Esophagus squamous epithelium (tissue), 4 donors: ENCODE measurements around the gene FRMD1.

Experiments used
- POLR2A ChIP-seq, 4 donors: fragments of 450-650 bp; IDR thresholded peaks; one replicate each; pipeline ENCODE4 v1.6.1; 2017; ENCODE audit warnings: antibody characterized with exemption in 4 of 4, mild to moderate bottlenecking in 4 of 4, moderate library complexity in 3 of 4
- TF ChIP-seq, protein P1 (sequence below), 6 experiments: fragments of 450-650 bp in 4 of 6; fragments of 200-600 bp in 2 of 6; sonication (generic) in 2 of 6; IDR thresholded peaks; one replicate each; pipeline ENCODE4 v1.5.1; 2016 to 2019; ENCODE audit warnings: antibody characterized with exemption in 6 of 6, mild to moderate bottlenecking in 4 of 6, moderate library complexity in 4 of 6

DNA sequence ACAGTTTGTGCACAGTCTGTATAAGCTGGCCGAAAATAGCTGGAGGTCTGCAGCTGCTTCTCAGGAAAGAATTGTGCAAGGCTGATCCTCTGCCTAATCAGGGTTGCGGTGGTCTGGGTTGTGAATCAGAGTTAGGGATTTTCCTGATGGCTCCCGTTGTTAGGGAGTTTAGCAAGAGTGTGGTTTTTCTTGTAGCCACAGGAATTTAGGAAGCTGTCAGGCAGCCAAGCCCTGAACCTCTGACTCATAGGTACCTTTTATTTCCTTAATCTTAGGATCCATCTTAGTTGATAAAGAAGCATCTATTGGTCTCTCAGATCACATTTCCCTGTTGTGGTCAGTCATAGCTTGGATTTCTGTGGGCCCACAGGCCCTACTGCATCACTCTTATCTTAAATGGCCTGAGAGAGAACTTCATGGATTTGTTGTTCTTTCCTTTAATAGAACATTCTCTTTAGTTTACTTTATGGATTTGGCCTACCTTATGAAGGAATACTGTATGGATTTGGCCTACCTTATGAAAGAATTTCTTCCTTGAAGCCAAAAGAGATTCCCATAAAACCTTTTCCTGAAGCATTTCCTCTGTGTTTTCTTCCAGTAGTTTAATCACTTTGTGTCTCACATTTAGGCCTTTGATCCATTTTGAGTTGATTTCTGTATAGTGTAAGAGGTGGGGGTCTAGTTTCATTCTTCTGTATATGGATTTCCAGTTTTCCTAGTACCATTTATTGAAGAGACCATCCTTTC is 71.2 kb downstream of the FRMD1 start:
- TF ChIP-seq POLR2A (IDR thresholded peaks at IDR 0.05), result no peak
- TF ChIP-seq, protein P1, sequence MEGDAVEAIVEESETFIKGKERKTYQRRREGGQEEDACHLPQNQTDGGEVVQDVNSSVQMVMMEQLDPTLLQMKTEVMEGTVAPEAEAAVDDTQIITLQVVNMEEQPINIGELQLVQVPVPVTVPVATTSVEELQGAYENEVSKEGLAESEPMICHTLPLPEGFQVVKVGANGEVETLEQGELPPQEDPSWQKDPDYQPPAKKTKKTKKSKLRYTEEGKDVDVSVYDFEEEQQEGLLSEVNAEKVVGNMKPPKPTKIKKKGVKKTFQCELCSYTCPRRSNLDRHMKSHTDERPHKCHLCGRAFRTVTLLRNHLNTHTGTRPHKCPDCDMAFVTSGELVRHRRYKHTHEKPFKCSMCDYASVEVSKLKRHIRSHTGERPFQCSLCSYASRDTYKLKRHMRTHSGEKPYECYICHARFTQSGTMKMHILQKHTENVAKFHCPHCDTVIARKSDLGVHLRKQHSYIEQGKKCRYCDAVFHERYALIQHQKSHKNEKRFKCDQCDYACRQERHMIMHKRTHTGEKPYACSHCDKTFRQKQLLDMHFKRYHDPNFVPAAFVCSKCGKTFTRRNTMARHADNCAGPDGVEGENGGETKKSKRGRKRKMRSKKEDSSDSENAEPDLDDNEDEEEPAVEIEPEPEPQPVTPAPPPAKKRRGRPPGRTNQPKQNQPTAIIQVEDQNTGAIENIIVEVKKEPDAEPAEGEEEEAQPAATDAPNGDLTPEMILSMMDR (IDR thresholded peaks at IDR 0.05), result no peak
